K562 (cell line): ENCODE results near the gene TRNT1. TPM values are rescaled to one million over a fixed set of nuclear protein-coding genes. Genes with fewer than 3 reads are reported as not detected.

Experiments used
- ATAC-seq: fragments of 200-7000 bp; cut with Tn5 transposase; 3 replicates; pipeline ENCODE4 v1.9.1; 2020; ENCODE audit warnings: moderate library complexity
- BruUV-seq: library from RNA; stranded (reverse); fragments of 400-500 nt; replicated peaks from 2 replicates; lab custom pipeline; 2021; lab: Mats Ljungman, UMichigan
- CTCF ChIA-PET: fragments of 300-600 bp; formaldehyde crosslinking; extraction: SDS; loops from one replicate; lab custom pipeline; 2021; ENCODE audit warnings: low intra/inter-chr PET ratio; lab: Yijun Ruan, JAX
- POLR2A ChIA-PET: fragments of 300-600, 350-650 bp; sonication (Branson Sonifier 250); formaldehyde crosslinking; extraction: SDS; loops from one replicate; lab custom pipeline; 2021; ENCODE audit warnings: antibody characterized with exemption, inconsistent platforms; lab: Yijun Ruan, JAX
- DNase-seq, 4 experiments: peaks; one replicate each; pipeline versions ENCODE4 v3.0.0 to v3.0.0-alpha.2; 2011 to 2018; ENCODE audit warnings: low spot score in 3 of 4, mixed read lengths in 3 of 4; ENCODE audit errors: extremely low read depth in 1 of 4
- FAIRE-seq: peaks from 2 replicates; lab custom pipeline; 2011; peaks lifted over from hg19 to GRCh38; lab: Jason Lieb, UNC
- H2AFZ ChIP-seq: 2 replicates; pipeline ENCODE4 v1.6.0; 2011; ENCODE audit warnings: low read depth, low read length, control low read depth, inconsistent platforms
- H3K27ac ChIP-seq: fragments of 200-600 bp; 3 replicates; pipeline ENCODE4 v1.8.0; 2011; ENCODE audit warnings: low read depth, mild to moderate bottlenecking, control low read depth, inconsistent platforms, low read length, moderate library complexity, mixed read lengths; ENCODE audit errors: extremely low read depth
- H3K27me3 ChIP-seq, 2 experiments: fragments of 300-600 bp in 1 of 2; 2 replicates in 1 of 2; 3 replicates in 1 of 2; pipeline versions ENCODE4 v1.6.0 to v1.8.0; 2011; ENCODE audit warnings: inconsistent platforms in 2 of 2, low read length in 2 of 2, mild to moderate bottlenecking in 1 of 2, mixed read lengths in 1 of 2, moderate library complexity in 1 of 2; ENCODE audit not compliant: control insufficient read depth in 2 of 2, insufficient read depth in 2 of 2
- H3K36me3 ChIP-seq: fragments of 300-600 bp; 3 replicates; pipeline ENCODE4 v1.8.0; 2011; ENCODE audit warnings: mild to moderate bottlenecking, low read length, inconsistent platforms; ENCODE audit not compliant: control insufficient read depth, insufficient read depth
- H3K4me1 ChIP-seq, 2 experiments: fragments of 200-600 bp in 1 of 2; replicated peaks in 1 of 2; 2 replicates in 1 of 2; 3 replicates in 1 of 2; pipeline versions ENCODE4 v1.5.1 to v1.8.0; 2011; ENCODE audit warnings: inconsistent platforms in 2 of 2, low read length in 2 of 2, mild to moderate bottlenecking in 1 of 2, mixed read lengths in 1 of 2, moderate library complexity in 1 of 2; ENCODE audit not compliant: control insufficient read depth in 2 of 2, insufficient read depth in 2 of 2
- H3K4me2 ChIP-seq: 2 replicates; pipeline ENCODE4 v1.6.1; 2011; ENCODE audit warnings: low read length, control low read depth, inconsistent platforms, mixed read lengths; ENCODE audit not compliant: insufficient read depth
- H3K4me3 ChIP-seq: fragments of 200-600 bp; sonication (generic), shearing (Covaris generic); 2 replicates; pipeline ENCODE4 v1.5.1; 2016; ENCODE audit warnings: control low read depth, inconsistent platforms
- H3K79me2 ChIP-seq: fragments of 200-600 bp; 3 replicates; pipeline ENCODE4 v1.8.0; 2011; ENCODE audit warnings: low read length, inconsistent platforms; ENCODE audit not compliant: control insufficient read depth, insufficient read depth
- H3K9ac ChIP-seq, 2 experiments: 2 replicates each; pipeline versions ENCODE4 v1.6.0 to v1.6.1; 2011; ENCODE audit warnings: low read depth in 2 of 2, low read length in 2 of 2, control low read depth in 1 of 2, inconsistent platforms in 1 of 2, mild to moderate bottlenecking in 1 of 2, mixed read lengths in 1 of 2; ENCODE audit not compliant: insufficient read depth in 1 of 2
- H3K9me1 ChIP-seq: one replicate; pipeline ENCODE4 v1.6.0; 2011; ENCODE audit warnings: inconsistent platforms, mild to moderate bottlenecking, low read length, moderate library complexity; ENCODE audit not compliant: control insufficient read depth, insufficient read depth
- H3K9me3 ChIP-seq: replicated peaks from 2 replicates; pipeline ENCODE4 v1.5.1; 2011; ENCODE audit warnings: low read depth, low read length, inconsistent platforms; ENCODE audit not compliant: control insufficient read depth, insufficient read depth
- H4K20me1 ChIP-seq: replicated peaks from 2 replicates; pipeline ENCODE4 v1.6.1; 2011; ENCODE audit warnings: low read length, inconsistent platforms, mixed read lengths; ENCODE audit not compliant: control insufficient read depth, insufficient read depth
- CBFB ChIP-seq: sonication (generic); formaldehyde crosslinking; IDR thresholded peaks from 2 replicates; pipeline ENCODE4 v1.4.0; 2020; ENCODE audit warnings: mild to moderate bottlenecking, missing genetic modification reagents
- CGGBP1 ChIP-seq: fragments of 250-450 bp; sonication (Bioruptor Pico); IDR thresholded peaks from 2 replicates; pipeline ENCODE4 v1.9.0; 2021; ENCODE audit warnings: mild to moderate bottlenecking
- ELF4 ChIP-seq: fragments of 450-650 bp; formaldehyde crosslinking; IDR thresholded peaks from 2 replicates; pipeline ENCODE4 v1.4.0; 2022; ENCODE audit warnings: missing genetic modification characterization
- MBD1 ChIP-seq: fragments of 250-450 bp; sonication (Bioruptor Pico); IDR thresholded peaks from 2 replicates; pipeline ENCODE4 v1.8.0; 2022; ENCODE audit warnings: inconsistent platforms
- NBN ChIP-seq: fragments of 450-650 bp; IDR thresholded peaks from 2 replicates; pipeline ENCODE4 v1.6.1; 2016; ENCODE audit warnings: low read depth, mild to moderate bottlenecking
- NFATC3 ChIP-seq: fragments of 450-650 bp; IDR thresholded peaks from 2 replicates; pipeline ENCODE4 v1.6.1; 2017; ENCODE audit warnings: mild to moderate bottlenecking
- SMAD4 ChIP-seq: fragments of 250-450 bp; sonication (Bioruptor Pico); conservative IDR thresholded peaks from 2 replicates; pipeline ENCODE4 v1.8.0; 2021; ENCODE audit warnings: inconsistent platforms, mild to moderate bottlenecking, moderate library complexity
- WGBS: fragments of 100-300 bp; shearing (Covaris generic); methylation state at CpG from one replicate; pipeline ENCODE4 v1.1.6; 2016; ENCODE audit warnings: low coverage, mixed read lengths; ENCODE audit not compliant: insufficient coverage; ENCODE audit errors: missing lambda C conversion rate; 5-methylcytosine and 5-hydroxymethylcytosine counted together
- in situ Hi-C: fragments of 300-500 bp; cut with MboI; formaldehyde crosslinking; loops from 4 replicates; pipeline ENCODE4 v1.15.0; 2018; ENCODE audit warnings: inconsistent platforms, mixed read lengths
- intact Hi-C: fragments of 100-400 bp; cut with micrococcal nuclease; formaldehyde crosslinking; loops from 2 replicates; pipeline ENCODE4 v1.14.2; 2022
- polyA plus RNA-seq, 8 experiments: library from polyadenylated mRNA; depleted of rRNA in 4 of 8; stranded (reverse) in 5 of 8; unstranded in 3 of 8; fragments of >200 nt; fragmentation: Nextera tagmentation in 2 of 8; fragmentation: Illumina TruSeq in 1 of 8; extraction: Ambion mirVana in 2 of 8; extraction: Trizol in 1 of 8; gene quantifications; 2 replicates each; pipeline versions ENCODE4 v1.2.1 to v1.2.3, GENCODE V29; 2011 to 2014; ENCODE audit warnings: inconsistent platforms in 1 of 8, missing spikeins in 1 of 8
- total RNA-seq, 7 experiments: library from RNA; depleted of rRNA in 6 of 7; stranded (reverse); fragments of >200 nt in 6 of 7; fragmentation: Illumina TruSeq in 2 of 7; extraction: Trizol in 2 of 7; gene quantifications; 2 replicates each; pipeline versions ENCODE4 v1.2.1 to v1.2.3, GENCODE V29; 2011 to 2021; ENCODE audit warnings: low replicate concordance in 1 of 7
- TF ChIP-seq, protein P1 (sequence below): fragments of 250-450 bp; sonication (Bioruptor Pico); IDR thresholded peaks from 2 replicates; pipeline ENCODE4 v1.8.0; 2021; ENCODE audit warnings: borderline replicate concordance, mild to moderate bottlenecking, moderate library complexity; ENCODE audit not compliant: poor library complexity, severe bottlenecking

The TRNT1 gene
- total and polyA plus RNA-seq, 9 of the 15 experiments (the other 6 are each of a cell fraction or from before 2014, with no cell fraction given) = 38.1 to 58.2 (median 47.4) TPM

DNA sequence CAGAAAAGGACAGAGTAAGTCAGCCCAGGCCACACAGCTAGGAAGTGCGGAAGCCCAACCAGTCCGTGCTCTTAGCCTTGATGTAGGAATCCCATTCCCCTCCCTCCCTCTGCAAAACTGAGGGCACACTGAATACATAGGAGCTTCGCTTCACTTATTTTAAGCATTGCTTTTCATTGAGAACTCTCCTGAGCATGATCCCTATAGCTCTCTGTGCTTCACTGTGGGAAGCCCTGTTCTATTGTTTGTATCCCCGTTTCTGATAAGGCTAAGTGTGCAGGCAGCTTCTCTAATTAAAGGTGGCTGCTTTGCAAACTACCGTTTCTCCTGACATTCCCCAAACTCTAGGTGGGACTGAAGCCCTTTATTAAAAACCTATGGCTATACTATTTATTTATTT lies 46.4 kb upstream of the TRNT1 start:
- Histone ChIP-seq H3K79me2 (no peaks in the 10 kb centered on the region), H3K9me1 (no peaks in the 10 kb centered on the region), H3K27ac (no peak overlapping the region), H3K9ac (no peak overlapping the region), H2AFZ (no peak overlapping the region), H3K4me3 (no peak overlapping the region), H3K9me3 (no peaks in the 10 kb centered on the region), H3K4me2 (no peak overlapping the region), H3K4me1 (no peaks in the 10 kb centered on the region), H3K27me3 (peaks cover 4 to 7% of the 10 kb centered on the region in 2 experiments; a peak in 3 of 5 replicates), H4K20me1 (no peaks in the 10 kb centered on the region), H3K36me3 (no peaks in the 10 kb centered on the region)
- in situ Hi-C loops (no loop called here), intact Hi-C loops (no loop called here)
- BruUV-seq = no TSS peak
- TF ChIP-seq ELF4 (CRISPR knock-in tag) (no peak), SMAD4 (no peak), CGGBP1 (CRISPR knock-in tag) (no peak), CBFB (CRISPR knock-in tag) (no peak), NFATC3 (no peak), MBD1 (no peak), NBN (no peak)
- TF ChIP-seq, protein P1, sequence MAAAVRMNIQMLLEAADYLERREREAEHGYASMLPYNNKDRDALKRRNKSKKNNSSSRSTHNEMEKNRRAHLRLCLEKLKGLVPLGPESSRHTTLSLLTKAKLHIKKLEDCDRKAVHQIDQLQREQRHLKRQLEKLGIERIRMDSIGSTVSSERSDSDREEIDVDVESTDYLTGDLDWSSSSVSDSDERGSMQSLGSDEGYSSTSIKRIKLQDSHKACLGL (CRISPR knock-in tag) = no peak
- ChIA-PET POLR2A (interaction anchor here (0.7 kb wide), 1 partner anchor 79 kb away, joined by 3 read pairs; no protein-coding TSS in a partner anchor), CTCF (no interaction called here)
- DNase-seq (no peak), FAIRE-seq (no peak), ATAC-seq (no peak)
- WGBS = 0% methylated on average over 5 of the region's 5 CpGs
